RWPE2 (cell line): ENCODE data around the gene PLG.

Experiments used
- ATAC-seq: fragments of 200-7000 bp; cut with Tn5 transposase; 3 replicates; pipeline ENCODE4 v1.9.1; 2021; ENCODE audit warnings: low read depth
- DNase-seq: peaks from one replicate; pipeline ENCODE4 v3.0.0-alpha.2; 2020; ENCODE audit warnings: low spot score
- H3K27ac ChIP-seq: fragments of 450-650 bp; 2 replicates; pipeline ENCODE4 v1.5.1; 2017; ENCODE audit warnings: mild to moderate bottlenecking; ENCODE audit not compliant: poor library complexity, severe bottlenecking
- H3K27me3 ChIP-seq: fragments of 250-450 bp; sonication (Bioruptor Pico); 2 replicates; pipeline ENCODE4 v1.5.1; 2021; ENCODE audit warnings: mild to moderate bottlenecking, moderate library complexity; ENCODE audit not compliant: insufficient read depth, poor library complexity, severe bottlenecking
- H3K36me3 ChIP-seq: fragments of 250-450 bp; sonication (Bioruptor Pico); 2 replicates; pipeline ENCODE4 v1.5.1; 2020; ENCODE audit warnings: low read depth, mild to moderate bottlenecking, moderate library complexity
- H3K4me1 ChIP-seq: fragments of 250-450 bp; sonication (Bioruptor Pico); 2 replicates; pipeline ENCODE4 v1.5.1; 2021; ENCODE audit warnings: mild to moderate bottlenecking, moderate library complexity; ENCODE audit not compliant: insufficient read depth, poor library complexity, severe bottlenecking
- H3K4me3 ChIP-seq: fragments of 250-450 bp; sonication (Bioruptor Pico); 2 replicates; pipeline ENCODE4 v1.5.1; 2021; ENCODE audit warnings: mild to moderate bottlenecking, moderate library complexity; ENCODE audit not compliant: severe bottlenecking
- H3K9me3 ChIP-seq: fragments of 250-450 bp; sonication (Bioruptor Pico); 2 replicates; pipeline ENCODE4 v1.5.1; 2021; ENCODE audit warnings: mild to moderate bottlenecking, moderate library complexity; ENCODE audit not compliant: severe bottlenecking
- TF ChIP-seq, protein P1 (sequence below): fragments of 450-650 bp; IDR thresholded peaks from one replicate; pipeline ENCODE4 v1.5.1; 2017; ENCODE audit warnings: mild to moderate bottlenecking, moderate library complexity; ENCODE audit not compliant: poor library complexity, severe bottlenecking

The PLG gene

DNA sequence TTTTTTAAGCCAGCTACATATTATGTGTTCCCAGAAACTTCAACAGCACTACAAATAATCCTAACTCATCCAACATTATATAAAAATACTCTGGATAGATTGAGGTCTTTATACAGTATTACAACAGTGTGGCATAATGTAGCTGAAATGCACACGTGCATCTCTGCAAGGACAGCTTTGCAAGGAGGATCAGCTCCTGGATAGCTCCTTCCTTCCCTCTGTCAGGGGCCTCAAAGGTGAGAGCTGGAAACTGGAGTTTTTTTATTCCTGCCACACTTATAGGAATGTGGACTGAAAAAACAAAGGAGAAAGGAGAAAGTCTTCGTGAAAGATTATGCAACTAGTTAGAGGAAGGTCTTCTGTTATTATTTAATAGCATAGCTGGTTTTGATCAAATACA, 53.1 kb downstream of the PLG start:
- ATAC-seq, result no peak
- no peak for DNase-seq
- TF ChIP-seq, protein P1, sequence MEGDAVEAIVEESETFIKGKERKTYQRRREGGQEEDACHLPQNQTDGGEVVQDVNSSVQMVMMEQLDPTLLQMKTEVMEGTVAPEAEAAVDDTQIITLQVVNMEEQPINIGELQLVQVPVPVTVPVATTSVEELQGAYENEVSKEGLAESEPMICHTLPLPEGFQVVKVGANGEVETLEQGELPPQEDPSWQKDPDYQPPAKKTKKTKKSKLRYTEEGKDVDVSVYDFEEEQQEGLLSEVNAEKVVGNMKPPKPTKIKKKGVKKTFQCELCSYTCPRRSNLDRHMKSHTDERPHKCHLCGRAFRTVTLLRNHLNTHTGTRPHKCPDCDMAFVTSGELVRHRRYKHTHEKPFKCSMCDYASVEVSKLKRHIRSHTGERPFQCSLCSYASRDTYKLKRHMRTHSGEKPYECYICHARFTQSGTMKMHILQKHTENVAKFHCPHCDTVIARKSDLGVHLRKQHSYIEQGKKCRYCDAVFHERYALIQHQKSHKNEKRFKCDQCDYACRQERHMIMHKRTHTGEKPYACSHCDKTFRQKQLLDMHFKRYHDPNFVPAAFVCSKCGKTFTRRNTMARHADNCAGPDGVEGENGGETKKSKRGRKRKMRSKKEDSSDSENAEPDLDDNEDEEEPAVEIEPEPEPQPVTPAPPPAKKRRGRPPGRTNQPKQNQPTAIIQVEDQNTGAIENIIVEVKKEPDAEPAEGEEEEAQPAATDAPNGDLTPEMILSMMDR, result no peak
- H3K9me3 ChIP-seq, result no peaks in the 10 kb centered on the region
- no peak overlapping the region for H3K27ac ChIP-seq
- H3K36me3 ChIP-seq, result no peaks in the 10 kb centered on the region
- no peak overlapping the region for H3K4me3 ChIP-seq
- no peaks in the 10 kb centered on the region for H3K4me1 ChIP-seq
- no peaks in the 10 kb centered on the region for H3K27me3 ChIP-seq

DNA sequence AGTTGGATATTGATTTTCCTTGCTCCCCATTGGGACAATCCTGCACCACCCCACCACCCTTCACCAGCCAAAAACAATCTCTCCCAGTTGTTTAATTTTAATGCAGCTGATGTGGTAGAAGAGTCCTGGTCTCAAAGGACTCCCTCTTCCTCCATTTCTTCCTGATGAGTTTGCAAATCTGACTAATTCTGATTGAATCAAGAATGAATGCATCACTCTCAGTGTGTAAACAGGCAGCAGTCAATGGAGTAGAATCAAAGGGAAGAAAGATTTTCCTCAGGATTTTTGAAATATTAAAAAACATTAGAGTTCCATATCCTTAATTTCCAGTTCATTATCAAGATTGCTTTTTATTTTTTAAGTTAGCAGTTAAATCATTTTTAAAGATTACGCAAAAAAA, 54.0 kb downstream of the PLG start:
- H3K4me3 ChIP-seq, result no peak overlapping the region
- no peak overlapping the region for H3K27ac ChIP-seq
- DNase-seq (no peak), ATAC-seq (no peak)
- no peaks in the 10 kb centered on the region for H3K4me1 ChIP-seq
- no peaks in the 10 kb centered on the region for H3K27me3 ChIP-seq
- no peaks in the 10 kb centered on the region for H3K9me3 ChIP-seq
- no peaks in the 10 kb centered on the region for H3K36me3 ChIP-seq
- TF ChIP-seq, protein P1, result no peak

DNA sequence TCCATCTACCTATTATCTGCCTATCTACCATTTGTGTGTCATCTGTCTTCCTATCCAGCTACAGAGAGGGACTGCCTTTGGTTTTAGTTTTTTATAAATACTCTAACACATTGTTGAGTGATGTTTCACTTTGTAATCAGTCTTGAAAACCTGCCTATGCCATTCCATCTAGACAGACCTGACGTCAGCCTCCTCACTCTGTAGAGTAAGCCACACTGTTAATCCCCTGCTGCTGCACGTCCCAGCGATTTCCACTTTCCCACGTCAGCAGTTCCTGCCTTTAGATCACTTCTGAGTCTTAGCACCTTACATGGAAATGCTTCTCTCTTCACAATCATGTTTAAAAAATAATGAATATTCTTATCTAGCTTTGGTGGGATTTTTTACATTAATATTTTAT, 54.8 kb downstream of the PLG start:
- Histone ChIP-seq H3K4me3 (no peak overlapping the region), H3K9me3 (no peaks in the 10 kb centered on the region), H3K27ac (no peak overlapping the region), H3K27me3 (no peaks in the 10 kb centered on the region), H3K4me1 (no peaks in the 10 kb centered on the region), H3K36me3 (no peaks in the 10 kb centered on the region)
- ATAC-seq, result no peak
- DNase-seq, result no peak
- TF ChIP-seq, protein P1, result no peak

DNA sequence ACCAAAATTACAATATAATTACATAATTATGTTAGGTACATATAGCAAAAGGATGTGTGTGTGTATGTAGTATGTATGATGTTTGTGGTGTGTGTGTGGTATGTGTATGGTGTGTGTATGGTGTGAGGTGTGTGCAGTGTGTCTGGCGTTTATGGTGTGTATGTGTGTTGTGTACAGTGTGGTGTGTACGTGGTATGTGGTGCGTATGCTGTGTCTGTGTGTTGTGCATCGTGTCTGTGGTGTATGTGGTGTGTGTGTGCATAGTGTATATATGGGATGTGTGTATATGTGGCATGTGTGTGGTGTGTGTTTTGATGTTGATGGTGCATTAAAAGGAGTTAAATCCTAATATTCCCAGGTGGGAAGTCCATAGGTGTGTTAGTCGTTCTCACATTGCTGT, 62.8 kb downstream of the PLG start:
- DNase-seq, result no peak
- Histone ChIP-seq H3K9me3 (no peaks in the 10 kb centered on the region), H3K27ac (no peak overlapping the region), H3K4me3 (no peak overlapping the region), H3K27me3 (no peaks in the 10 kb centered on the region), H3K36me3 (no peaks in the 10 kb centered on the region), H3K4me1 (no peaks in the 10 kb centered on the region)
- TF ChIP-seq, protein P1, result no peak
- no peak for ATAC-seq

DNA sequence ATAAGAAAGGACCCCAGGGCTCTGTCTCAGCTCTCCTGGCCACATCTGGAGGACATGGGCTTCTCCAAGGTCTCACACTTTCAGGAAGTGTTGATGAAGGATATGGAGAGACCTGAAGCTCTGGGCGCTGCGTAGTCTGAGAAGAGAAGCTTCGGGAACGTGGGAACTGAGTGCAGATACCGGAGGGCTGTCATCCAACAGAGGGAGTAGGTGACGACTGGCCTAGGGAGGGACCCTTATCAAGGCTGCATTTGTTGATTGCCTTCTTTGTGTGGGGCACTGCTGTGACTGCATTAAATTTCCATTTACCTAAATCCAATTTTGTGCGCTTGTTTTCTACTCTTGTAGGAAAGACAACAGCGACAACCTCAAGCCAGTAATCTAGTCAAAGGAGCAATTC, 63.4 kb downstream of the PLG start:
- Histone ChIP-seq H3K4me3 (no peak overlapping the region), H3K27me3 (no peaks in the 10 kb centered on the region), H3K27ac (no peak overlapping the region), H3K36me3 (no peaks in the 10 kb centered on the region), H3K4me1 (no peaks in the 10 kb centered on the region), H3K9me3 (no peaks in the 10 kb centered on the region)
- DNase-seq (no peak), ATAC-seq (no peak)
- TF ChIP-seq, protein P1, result no peak
